ENCODE data around the gene P4HTM.

DNA sequence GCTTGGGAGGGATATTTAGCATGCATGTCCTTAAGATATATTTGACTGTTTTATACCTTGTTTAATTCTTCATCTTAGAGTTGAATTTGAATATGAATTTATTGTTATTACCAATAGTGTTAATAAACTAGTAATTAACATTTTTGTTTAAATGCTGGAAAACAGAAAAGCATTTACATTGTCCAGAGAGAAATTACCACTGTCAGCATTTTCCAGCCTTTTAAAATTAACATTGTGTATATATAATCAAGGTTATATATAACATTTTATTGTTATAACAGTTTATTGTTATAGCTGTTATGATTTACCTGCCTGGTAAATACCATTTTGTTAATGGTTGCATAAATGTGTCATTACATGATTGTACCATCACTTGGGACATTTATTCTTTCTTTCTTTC, 8.0 kb upstream of the P4HTM start:
- TF ChIP-seq POLR2A (IDR thresholded peaks at IDR 0.05) (no peak), POLR2AphosphoS5 (IDR thresholded peaks at IDR 0.05) (no peak)
- TF ChIP-seq, protein P1, sequence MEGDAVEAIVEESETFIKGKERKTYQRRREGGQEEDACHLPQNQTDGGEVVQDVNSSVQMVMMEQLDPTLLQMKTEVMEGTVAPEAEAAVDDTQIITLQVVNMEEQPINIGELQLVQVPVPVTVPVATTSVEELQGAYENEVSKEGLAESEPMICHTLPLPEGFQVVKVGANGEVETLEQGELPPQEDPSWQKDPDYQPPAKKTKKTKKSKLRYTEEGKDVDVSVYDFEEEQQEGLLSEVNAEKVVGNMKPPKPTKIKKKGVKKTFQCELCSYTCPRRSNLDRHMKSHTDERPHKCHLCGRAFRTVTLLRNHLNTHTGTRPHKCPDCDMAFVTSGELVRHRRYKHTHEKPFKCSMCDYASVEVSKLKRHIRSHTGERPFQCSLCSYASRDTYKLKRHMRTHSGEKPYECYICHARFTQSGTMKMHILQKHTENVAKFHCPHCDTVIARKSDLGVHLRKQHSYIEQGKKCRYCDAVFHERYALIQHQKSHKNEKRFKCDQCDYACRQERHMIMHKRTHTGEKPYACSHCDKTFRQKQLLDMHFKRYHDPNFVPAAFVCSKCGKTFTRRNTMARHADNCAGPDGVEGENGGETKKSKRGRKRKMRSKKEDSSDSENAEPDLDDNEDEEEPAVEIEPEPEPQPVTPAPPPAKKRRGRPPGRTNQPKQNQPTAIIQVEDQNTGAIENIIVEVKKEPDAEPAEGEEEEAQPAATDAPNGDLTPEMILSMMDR (IDR thresholded peaks at IDR 0.05): no peak
